GM18868 (cell line): ENCODE data around the gene GALNT7.

Experiments
- ATAC-seq: cut with Tn5 transposase; IDR thresholded peaks from one replicate; pipeline ENCODE4 v1.9.1; 2021; ENCODE audit warnings: mild to moderate bottlenecking, moderate library complexity; ENCODE audit not compliant: unreplicated experiment

GALNT7 gene

DNA sequence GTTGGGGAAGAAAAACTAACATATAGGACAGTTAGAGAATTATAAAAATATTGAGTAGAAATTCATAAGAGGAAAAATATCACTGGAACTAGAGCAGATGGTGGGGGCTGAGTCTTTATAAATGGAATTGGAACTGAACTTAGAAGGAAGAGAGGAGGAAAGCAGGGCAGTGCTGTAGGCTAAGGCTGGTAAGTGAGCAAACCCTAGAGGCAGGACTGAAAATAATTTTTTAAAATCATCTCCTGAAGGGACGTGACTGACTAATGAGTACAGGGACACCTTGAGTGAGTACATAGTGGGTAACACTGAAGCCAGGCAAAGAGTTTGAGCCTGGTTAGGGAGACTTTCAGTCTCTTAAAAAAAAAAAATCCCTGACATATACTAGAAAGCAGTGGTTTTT, 63.3 kb downstream of the GALNT7 start:
- peak; percentile 83 for ATAC-seq

DNA sequence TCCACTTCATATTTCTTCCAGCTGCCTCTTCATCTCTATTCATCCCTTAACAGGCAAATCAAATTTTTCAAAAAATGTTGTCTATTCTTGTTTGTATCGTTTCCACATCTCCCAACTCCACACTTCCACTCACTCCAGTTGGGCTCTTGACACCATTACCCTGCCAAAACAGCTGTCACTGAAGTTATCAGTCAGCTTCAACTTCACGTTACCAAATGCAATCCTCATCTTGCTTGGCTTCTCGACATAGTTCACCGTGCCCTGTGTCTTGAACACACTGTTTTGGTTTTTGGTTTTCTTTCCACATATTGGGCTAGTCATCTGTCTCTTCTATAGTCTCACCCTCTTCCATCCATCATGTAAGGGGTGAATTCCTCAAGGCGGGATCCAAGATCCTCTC, 65.2 kb downstream of the GALNT7 start:
- ATAC-seq: no peak

DNA sequence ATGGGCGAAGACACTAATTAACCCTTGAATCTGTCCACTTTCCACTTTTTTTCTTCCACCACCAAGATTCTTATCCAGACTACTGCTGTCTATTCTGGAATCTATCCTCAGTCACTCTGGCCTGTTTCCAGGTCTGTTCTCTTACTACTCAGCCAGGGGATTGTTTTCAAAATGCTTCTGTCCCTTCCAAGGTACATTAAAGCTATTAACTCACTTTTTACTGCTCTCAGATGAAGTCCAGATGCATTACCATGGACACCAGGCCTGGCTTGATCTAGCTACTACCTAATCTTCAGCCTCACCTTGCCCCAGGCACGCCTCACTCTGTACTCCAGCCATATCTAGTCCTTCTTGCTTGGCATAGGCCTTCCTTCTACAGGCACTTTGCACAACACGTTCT, 66.4 kb downstream of the GALNT7 start:
- no peak for ATAC-seq

DNA sequence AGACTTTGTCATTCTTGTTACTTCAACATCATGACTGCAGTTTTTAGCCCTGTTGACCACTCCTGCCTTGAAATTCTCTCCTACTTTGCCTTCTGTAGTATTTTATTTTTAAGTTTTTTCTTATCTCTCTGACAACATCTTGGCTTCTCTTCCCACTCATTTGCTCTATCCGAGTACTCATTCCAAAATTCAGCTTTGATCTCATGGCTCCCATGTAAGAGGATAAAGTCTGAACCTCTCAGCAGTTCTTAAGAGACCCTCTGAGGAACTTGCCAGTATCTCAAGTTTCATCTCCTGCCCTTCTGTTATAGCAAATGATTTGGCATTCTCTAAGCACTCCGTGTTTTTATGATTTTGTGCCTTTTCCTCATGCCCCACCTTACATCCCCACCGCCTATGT, 67.7 kb downstream of the GALNT7 start:
- ATAC-seq: no peak

DNA sequence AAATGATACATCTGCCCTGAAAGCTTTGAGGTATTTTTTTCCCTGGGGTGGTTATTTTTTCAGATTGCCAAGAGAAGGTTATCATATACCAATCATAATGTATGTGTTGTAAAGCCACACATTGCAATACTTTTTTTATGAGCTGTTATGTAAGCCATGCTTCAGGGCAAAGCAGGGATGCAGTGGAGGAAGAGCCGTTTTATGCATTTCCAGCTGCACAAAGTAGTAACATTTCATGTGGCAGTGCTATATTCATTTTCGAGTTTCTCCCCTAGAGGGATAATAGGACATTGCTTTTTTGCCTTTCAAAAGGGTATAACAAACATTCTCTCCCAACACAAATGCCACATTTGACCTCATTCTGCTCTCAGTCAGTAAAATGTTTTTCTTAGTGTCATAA, 68.5 kb downstream of the GALNT7 start:
- no peak for ATAC-seq

DNA sequence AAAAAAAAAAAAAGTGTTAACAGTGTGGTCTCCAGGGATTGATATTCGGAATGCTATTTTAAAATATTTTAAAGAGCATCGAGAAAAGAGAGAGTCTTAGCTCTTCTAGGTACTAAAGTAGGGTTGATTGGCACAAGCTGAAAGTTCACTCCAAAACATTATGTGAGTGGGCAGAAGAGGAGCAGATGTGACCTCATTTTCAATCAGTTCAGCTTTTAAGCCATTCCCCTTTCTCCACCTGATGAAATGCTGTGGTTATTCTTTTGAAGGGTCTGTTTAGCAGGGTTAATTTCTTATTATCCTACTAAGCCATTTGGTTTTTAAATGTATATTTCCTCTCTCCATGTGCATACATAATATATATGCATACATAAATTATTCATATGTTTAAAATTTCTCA, 69.2 kb downstream of the GALNT7 start:
- ATAC-seq: no peak

GRCh38 chr4:173240696-173241095, 72.1 kb downstream of the GALNT7 start:
- no peak for ATAC-seq

DNA sequence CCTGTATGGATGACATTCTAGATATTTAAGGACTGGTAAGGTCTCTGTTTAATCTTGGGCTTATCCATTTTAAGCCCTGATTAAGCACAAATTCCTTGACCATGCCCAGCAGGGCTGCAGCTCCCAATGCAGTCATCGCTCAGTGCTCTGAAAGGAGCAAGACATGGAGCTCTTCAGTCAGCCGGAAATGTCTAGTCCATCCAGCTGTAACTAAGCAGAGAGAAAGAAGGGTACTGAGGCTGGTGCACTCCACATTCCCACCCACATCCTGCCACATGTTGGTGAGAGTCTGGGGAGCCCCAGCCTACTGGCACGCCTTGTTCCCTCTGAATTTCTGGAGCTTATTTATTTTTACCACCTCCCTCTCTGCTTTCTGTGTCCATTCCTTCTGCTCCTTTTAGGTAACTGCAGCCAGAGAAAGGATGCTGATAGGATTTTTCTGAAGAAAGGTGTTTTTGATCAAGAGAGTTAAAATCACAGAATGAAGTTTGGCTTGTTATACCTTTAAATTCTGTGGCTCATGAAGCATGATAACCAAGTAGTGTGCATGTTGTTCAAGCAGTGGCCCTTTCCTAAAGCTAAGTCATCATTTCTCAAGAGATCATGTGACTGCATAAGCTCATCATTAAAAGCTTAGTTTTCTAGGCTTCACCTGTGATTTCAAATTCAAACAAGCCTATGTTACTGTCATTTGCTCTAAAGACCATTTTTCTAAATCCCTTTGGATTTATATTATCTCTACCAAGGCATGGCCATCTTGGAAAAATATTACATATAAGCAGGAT, 74.0 kb downstream of the GALNT7 start:
- ATAC-seq: no peak

DNA sequence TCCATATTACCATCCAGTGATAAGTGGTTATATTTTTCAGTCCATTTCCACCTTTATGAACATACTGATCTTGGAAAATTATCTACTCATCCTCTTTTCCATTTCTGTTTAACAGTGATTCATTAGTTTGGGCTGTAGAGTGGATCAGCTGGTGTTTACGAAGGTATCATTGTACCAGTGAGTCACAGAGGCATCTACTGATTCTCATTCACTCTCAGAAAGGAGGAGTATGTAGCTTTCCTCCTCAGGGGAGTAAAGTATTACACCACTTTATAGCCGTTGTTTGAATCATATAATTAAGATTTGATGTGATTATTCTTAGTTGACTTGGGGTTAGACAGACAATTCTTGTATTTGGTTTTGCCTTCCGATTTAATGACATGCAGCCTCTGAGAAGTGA, 74.7 kb downstream of the GALNT7 start:
- no peak for ATAC-seq

DNA sequence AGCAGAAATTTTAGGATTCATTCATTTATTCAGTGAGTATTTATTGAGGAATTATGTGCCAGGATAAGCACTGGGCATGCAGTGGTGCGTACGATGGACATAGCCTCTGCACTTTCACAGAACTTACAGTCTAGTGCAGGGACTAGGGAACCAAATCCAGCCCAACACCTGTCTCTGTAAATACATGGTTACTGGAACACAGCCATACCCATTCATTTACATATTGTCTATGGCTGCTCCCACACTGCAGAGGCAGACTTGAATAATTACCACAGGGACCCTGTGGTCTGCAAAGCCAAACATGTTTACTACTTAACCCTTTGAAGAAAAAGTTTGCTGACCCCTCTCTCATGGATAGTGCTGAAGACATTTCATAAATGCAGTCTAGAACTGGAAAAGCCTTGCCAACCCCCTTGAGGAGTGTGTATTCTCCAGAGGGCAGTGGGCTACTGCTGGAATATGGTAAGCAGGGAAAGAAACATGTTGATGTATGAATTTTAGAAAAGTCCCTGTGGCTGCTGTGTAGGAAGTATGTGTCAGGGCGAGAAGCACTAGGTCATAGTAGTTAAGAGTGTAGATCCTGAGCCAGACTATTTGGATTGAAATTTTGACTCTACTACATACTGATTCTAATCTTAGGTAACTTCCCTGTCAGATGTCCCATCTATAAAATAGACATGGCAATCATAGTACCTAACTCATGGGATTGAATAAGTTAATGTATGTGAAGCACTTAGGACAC, 75.5 kb downstream of the GALNT7 start:
- ATAC-seq: peak; percentile 59

DNA sequence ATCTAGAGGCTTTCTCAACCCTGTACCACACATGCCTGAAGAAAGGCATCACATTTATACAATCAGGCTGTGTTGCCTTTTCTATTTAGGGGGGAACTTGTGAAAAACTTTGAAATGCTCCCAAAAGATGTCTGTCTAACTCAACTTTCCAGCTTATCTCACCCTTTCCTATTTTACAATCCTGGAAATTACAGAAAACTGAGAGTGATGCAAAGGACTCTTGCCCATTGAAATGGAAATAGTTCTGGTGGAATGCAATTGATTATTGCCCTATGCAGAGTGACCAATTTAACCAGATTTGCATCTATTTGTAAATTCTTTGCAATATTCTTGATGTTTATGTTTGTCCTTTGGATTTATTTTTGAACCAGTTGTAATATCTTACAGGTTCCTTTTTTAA, 77.3 kb downstream of the GALNT7 start:
- no peak for ATAC-seq

DNA sequence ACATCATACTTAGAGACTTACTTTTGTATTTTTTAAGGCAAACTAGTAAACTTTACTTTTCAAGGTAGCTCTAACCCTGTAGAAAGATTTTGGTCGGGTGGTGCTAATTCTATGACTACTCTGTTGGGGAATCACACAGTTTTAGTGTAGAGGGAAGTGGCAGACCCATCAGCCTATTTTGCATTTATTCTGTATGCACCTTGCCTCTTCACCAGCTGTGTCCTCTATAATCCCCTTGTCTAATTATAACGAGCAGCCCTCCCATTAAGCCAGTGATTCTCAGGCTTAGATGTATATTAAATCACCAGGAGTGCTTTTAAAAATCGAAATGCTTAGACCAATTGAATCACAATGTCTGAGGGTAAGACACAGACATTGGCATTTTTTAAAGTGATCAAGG, 78.1 kb downstream of the GALNT7 start:
- peak; percentile 68 for ATAC-seq

- peak; percentile 1 for ATAC-seq
These were observed 78.7 kb downstream of the GALNT7 start for GRCh38 chr4:173247321-173247720.

DNA sequence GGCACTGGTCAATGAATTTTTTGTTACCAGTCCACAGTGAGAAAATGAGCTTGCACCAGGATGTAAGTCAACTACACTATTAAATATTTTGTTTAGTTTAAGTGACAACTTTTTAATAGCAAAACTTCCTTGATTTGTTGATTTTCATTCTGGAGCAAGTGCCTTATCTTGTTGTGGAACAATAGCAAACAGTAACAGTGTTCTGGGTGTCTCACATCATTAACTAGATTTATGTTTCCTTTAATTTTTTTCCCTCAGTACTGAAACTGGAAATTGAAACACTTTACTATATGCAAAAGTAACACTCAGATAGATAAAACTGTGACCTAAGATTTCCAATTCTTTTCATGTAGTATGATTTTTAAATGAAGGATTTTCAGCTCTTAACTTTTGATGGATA, 80.1 kb downstream of the GALNT7 start:
- no peak for ATAC-seq

DNA sequence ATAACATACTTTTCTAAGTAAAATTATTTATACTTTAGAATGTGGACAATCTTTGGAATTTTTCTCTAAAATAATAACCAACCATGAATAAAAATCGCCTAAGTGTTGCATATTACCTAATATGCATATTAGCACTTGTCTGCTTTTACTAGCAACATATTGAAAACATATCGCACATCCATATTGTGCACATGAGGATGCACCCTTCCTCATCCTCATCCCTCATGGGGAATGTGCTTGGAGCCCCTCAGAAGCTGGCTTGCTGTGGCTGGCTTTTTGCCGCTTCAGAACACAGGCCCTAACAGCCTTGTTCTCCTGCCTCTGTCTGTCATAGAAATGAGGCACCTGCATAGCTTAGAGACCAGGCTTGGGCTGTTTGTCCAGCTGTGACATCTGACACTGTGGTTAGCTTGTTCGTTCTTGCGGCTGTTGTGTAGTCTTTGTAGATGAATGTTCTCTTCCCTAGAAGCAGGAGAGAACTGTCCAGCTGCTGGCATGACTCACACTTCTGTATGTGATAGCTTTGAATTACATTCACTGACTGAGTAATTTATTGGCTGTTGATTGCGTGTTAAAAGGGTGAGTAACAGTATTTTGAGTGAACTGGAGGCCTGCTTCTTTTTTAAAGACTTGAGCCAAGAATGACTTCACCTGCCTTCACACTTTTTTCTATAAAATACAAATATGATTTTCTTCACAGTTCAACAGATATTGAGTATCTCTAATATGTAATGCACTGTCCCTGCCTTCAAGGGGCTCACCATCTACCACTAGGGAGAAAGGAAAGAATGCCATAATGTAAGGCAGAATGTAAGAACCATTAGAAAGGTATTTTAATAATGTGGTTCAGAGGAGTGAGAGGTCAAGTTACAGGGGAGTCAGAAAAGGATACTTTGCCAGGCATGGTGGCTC, 83.7 kb downstream of the GALNT7 start:
- peak; percentile 90 for ATAC-seq

DNA sequence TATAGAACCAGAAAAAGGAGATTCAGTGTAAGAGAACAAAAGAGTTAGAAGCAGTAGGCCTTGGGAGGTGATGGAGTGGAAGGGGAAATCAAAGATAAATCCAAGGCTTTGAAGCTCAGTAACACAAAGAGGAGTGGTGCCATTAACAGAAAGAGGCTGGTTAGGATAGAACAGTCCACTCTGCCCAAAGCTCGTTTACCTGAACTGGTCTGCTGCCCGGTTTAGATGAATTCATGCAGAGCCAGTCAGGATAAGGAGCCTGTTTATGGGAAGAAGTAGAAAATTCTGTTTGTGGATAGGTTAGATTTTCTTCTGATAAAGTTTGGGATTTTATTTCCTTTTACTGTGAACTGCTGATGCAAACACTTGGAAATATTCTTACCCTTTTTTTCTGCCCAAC, 85.0 kb downstream of the GALNT7 start:
- ATAC-seq: no peak

GRCh38 chr4:173254646-173255045, 86.0 kb downstream of the GALNT7 start:
- peak; percentile 22 for ATAC-seq

DNA sequence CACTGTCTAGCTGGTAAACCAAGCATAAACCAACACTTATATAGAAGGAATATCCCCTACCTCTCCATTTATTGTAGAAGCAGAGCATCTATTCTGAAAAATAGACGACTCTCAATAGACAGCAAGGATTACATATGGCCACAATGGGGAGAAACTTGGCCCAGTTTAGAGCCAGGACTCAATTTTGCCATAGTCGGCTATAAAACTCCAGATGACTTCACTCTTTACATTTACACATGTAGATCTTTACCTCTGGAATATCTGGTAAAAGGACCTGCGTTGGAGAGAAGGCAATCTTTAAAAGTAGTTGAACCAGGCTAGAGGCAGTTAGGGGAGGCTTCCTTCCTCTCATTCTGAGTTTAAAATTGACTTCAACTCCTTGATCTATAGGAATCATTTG, 88.2 kb downstream of the GALNT7 start:
- ATAC-seq: no peak

- ATAC-seq: peak; percentile 87
These were observed 89.4 kb downstream of the GALNT7 start for GRCh38 chr4:173257732-173258717.

DNA sequence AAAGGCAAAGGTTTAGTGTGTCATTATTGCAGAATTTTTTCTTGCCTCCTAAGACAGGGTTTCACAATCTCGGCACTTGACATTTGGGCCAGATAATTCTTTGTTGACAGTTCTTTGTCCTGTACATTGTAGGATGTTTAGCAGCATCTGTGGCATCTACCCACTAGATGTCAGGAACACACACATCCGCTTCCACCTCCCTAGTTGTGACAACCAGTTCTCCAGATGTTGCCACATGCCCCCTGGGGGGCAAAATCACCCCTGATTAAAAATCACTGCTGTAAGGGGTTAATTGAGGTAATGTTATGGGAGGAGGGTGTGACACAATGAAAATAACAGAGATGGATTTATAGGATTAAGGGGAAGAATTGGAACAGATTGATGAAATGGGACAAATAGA, 90.3 kb downstream of the GALNT7 start:
- ATAC-seq: no peak
